Upper lobe of right lung (tissue), 1 donor: Measurements from ENCODE around the gene MAD2L2. TPM values are rescaled to one million over a fixed set of nuclear protein-coding genes. Genes with fewer than 3 reads are reported as not detected.

ENCODE experiments used
- ATAC-seq: fragments of 200-7000 bp; cut with Tn5 transposase; one replicate; pipeline ENCODE4 v1.9.1; 2020; ENCODE audit warnings: mild to moderate bottlenecking, moderate library complexity
- DNase-seq: peaks from one replicate; pipeline ENCODE4 v3.0.0-alpha.2; 2020
- H3K27ac ChIP-seq: fragments of 200-600 bp; one replicate; pipeline ENCODE4 v1.8.0; 2022
- H3K27me3 ChIP-seq: fragments of 200-600 bp; one replicate; pipeline ENCODE4 v1.8.0; 2022; ENCODE audit warnings: mild to moderate bottlenecking
- H3K36me3 ChIP-seq: fragments of 200-600 bp; one replicate; pipeline ENCODE4 v1.8.0; 2022
- H3K4me1 ChIP-seq: fragments of 200-600 bp; one replicate; pipeline ENCODE4 v1.8.0; 2022
- H3K4me3 ChIP-seq: fragments of 200-600 bp; one replicate; pipeline ENCODE4 v1.8.0; 2022; ENCODE audit warnings: mild to moderate bottlenecking
- H3K9me3 ChIP-seq: fragments of 200-600 bp; one replicate; pipeline ENCODE4 v1.8.0; 2022
- intact Hi-C: fragments of 100-400 bp; cut with DNase I; formaldehyde crosslinking; loops from one replicate; pipeline ENCODE4 v1.11.0; 2022
- total RNA-seq: library from RNA; stranded (reverse); fragmentation: NEBNext Ultra II Directional; extraction: Animal tissue kit (Norgen Biotek cat#: 25700); gene quantifications from one replicate; pipeline ENCODE4 v1.2.1, GENCODE V29; 2021
- TF ChIP-seq, protein P1 (sequence below): fragments of 200-600 bp; IDR thresholded peaks from one replicate; pipeline ENCODE4 v1.8.0; 2022; ENCODE audit warnings: antibody characterized with exemption
- donor health status: DM: no; HTN: yes; CAD: no; lungs with severe emphysema.

MAD2L2 gene
- total RNA-seq, 1 donor from 2014 or later: 23.5 TPM

DNA sequence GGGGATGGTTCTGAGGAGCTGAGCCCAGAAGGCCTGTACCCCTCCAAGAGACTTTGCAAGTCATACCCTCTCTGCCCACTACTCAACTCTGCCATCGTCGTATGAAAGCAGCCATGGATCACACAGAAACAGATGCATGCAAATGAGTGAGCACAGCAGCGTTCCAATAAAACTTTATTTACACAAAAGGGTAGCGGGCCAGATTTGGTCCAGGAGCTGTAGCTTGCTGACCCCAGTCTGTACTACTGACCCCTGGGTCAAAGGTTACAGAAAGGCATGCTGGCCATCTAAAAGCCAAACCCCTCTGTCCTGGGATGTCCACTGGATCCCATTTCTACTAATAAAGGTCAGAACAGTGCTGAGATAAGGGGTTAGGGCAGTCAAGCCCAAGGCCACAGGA, 46.2 kb upstream of the MAD2L2 start:
- TF ChIP-seq, protein P1, sequence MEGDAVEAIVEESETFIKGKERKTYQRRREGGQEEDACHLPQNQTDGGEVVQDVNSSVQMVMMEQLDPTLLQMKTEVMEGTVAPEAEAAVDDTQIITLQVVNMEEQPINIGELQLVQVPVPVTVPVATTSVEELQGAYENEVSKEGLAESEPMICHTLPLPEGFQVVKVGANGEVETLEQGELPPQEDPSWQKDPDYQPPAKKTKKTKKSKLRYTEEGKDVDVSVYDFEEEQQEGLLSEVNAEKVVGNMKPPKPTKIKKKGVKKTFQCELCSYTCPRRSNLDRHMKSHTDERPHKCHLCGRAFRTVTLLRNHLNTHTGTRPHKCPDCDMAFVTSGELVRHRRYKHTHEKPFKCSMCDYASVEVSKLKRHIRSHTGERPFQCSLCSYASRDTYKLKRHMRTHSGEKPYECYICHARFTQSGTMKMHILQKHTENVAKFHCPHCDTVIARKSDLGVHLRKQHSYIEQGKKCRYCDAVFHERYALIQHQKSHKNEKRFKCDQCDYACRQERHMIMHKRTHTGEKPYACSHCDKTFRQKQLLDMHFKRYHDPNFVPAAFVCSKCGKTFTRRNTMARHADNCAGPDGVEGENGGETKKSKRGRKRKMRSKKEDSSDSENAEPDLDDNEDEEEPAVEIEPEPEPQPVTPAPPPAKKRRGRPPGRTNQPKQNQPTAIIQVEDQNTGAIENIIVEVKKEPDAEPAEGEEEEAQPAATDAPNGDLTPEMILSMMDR: no peak
- ATAC-seq (no peak), DNase-seq (no peak)
- Histone ChIP-seq H3K4me3 (no peak overlapping the region), H3K9me3 (no peaks in the 10 kb centered on the region), H3K27me3 (no peaks in the 10 kb centered on the region), H3K4me1 (peaks cover 31% of the 10 kb centered on the region), H3K36me3 (no peaks in the 10 kb centered on the region), H3K27ac (no peak overlapping the region)
- intact Hi-C loops: no loop called here

DNA sequence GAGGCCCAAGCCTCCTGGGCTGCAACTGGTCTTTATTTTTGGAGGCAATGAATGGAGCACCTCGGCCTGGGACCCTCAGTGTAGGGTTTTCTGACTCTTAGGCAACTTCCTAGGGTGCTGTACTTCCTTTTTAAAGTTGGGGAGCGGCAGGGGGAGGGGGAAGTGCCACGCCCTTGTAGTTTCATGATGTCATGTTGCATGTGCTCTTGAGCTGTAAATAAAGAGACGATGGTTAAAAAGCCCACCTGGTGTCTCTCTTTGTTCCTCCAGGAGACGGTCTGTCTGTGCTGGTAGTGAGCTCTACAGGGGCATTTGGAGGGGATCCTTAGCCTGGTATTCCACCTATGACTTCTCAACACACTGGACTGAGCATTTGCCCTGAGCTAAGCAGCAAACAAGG, 44.7 kb upstream of the MAD2L2 start:
- Histone ChIP-seq H3K36me3 (no peaks in the 10 kb centered on the region), H3K27ac (no peak overlapping the region), H3K4me1 (peaks cover 18% of the 10 kb centered on the region), H3K4me3 (no peak overlapping the region), H3K27me3 (no peaks in the 10 kb centered on the region), H3K9me3 (no peaks in the 10 kb centered on the region)
- intact Hi-C loops: no loop called here
- ATAC-seq: no peak
- no peak for DNase-seq
- TF ChIP-seq, protein P1: no peak

DNA sequence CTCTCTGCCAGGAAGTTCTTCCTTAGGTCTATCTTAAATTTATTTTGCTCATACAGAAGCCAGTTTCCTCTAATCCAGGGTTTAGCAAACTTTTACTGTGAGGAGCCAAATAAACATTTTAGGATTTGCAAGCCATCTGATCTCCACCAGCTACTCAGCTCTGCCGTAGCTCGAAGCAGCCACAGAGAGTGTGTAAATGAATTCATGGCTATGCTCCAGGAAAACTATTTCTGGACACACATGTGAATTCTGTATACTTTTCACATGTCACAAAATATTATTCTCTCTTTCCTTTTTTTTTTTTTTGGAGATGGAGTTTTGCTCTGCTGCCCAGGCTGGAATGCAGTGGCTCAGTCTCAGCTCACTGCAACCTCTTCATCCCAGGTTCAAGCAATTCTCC, 41.6 kb upstream of the MAD2L2 start:
- DNase-seq: no peak
- Histone ChIP-seq H3K9me3 (no peaks in the 10 kb centered on the region), H3K4me1 (no peaks in the 10 kb centered on the region), H3K4me3 (no peak overlapping the region), H3K36me3 (no peaks in the 10 kb centered on the region), H3K27me3 (no peaks in the 10 kb centered on the region), H3K27ac (no peak overlapping the region)
- no peak for ATAC-seq
- intact Hi-C loops: loop anchor here (5.0 kb wide), 1 partner anchor 70 kb away; the partner anchor contains the start of genes FBXO2 and FBXO44
- TF ChIP-seq, protein P1: no peak

- no peak for DNase-seq
- Histone ChIP-seq H3K9me3 (no peaks in the 10 kb centered on the region), H3K36me3 (no peaks in the 10 kb centered on the region), H3K27me3 (no peaks in the 10 kb centered on the region), H3K27ac (no peak overlapping the region), H3K4me3 (no peak overlapping the region), H3K4me1 (no peaks in the 10 kb centered on the region)
- intact Hi-C loops: loop anchor here (5.0 kb wide), 1 partner anchor 69 kb away; the partner anchor contains the start of genes FBXO2 and FBXO44
- ATAC-seq: no peak
- TF ChIP-seq, protein P1: no peak
Measured at GRCh38 chr1:11721311-11721710, 40.4 kb upstream of the MAD2L2 start.

DNA sequence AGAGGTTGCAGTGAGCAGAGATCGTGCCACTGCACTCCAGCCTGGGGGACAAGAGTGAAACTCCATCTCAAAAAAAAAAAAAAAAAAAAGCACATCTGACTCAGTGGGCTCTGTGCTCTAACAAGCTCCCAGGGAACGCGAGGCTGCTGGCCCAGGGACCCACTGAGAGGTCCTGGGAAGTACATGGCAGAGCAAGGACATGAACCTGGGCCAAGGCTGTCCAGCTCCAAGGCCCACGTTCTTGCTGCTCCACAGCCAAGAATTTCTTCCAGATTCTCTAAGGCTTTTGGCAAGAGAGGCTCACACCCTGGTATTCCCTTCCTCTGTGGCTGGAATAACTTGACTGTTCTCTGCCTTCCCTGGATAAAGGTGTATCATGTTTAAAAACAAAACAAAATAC, 39.6 kb upstream of the MAD2L2 start:
- Histone ChIP-seq H3K27ac (no peak overlapping the region), H3K4me3 (no peak overlapping the region), H3K4me1 (no peaks in the 10 kb centered on the region), H3K9me3 (no peaks in the 10 kb centered on the region), H3K36me3 (no peaks in the 10 kb centered on the region), H3K27me3 (no peaks in the 10 kb centered on the region)
- TF ChIP-seq, protein P1: no peak
- no peak for ATAC-seq
- intact Hi-C loops: loop anchor here (5.0 kb wide), 1 partner anchor 68 kb away; the partner anchor contains the start of genes FBXO2 and FBXO44
- DNase-seq: no peak

- Histone ChIP-seq H3K4me3 (peak overlapping the region; percentile 38), H3K27ac (no peak overlapping the region), H3K4me1 (no peaks in the 10 kb centered on the region), H3K9me3 (no peaks in the 10 kb centered on the region), H3K27me3 (no peaks in the 10 kb centered on the region), H3K36me3 (no peaks in the 10 kb centered on the region)
- intact Hi-C loops: loop anchor here (5.0 kb wide), 1 partner anchor 68 kb away; the partner anchor contains the start of genes FBXO2 and FBXO44
- TF ChIP-seq, protein P1: no peak
- DNase-seq: no peak
- no peak for ATAC-seq
Measured at GRCh38 chr1:11720033-11720376, 39.1 kb upstream of the MAD2L2 start.
